Mesothelial cell of epicardium (in vitro differentiated cells): ENCODE measurements around the gene RGS19. TPM values are rescaled to one million over a fixed set of nuclear protein-coding genes. Genes with fewer than 3 reads are reported as not detected.
A peak's percentile ranks its signal among the peaks of the same experiment; 100 is the strongest.

Experiments
- DNase-seq, 2 experiments: peaks; one replicate each; pipeline ENCODE4 v3.0.0; 2021; ENCODE audit warnings: low spot score in 2 of 2; ENCODE audit not compliant: unreplicated experiment in 2 of 2
- H3K27ac Mint-ChIP-seq: 2 replicates; pipeline ENCODE4 v1.8.0; 2021; ENCODE audit warnings: mixed read lengths
- H3K27me3 Mint-ChIP-seq: 2 replicates; pipeline ENCODE4 v1.8.0; 2021; ENCODE audit warnings: low read depth, mixed read lengths
- H3K36me3 Mint-ChIP-seq: 2 replicates; pipeline ENCODE4 v1.8.0; 2021; ENCODE audit warnings: mixed read lengths
- H3K4me1 Mint-ChIP-seq: 2 replicates; pipeline ENCODE4 v1.8.0; 2021; ENCODE audit warnings: mixed read lengths
- H3K4me3 Mint-ChIP-seq: 2 replicates; pipeline ENCODE4 v1.8.0; 2021; ENCODE audit warnings: mild to moderate bottlenecking, moderate library complexity, mixed read lengths
- H3K9me3 Mint-ChIP-seq: 2 replicates; pipeline ENCODE4 v1.8.0; 2021; ENCODE audit warnings: mixed read lengths
- total RNA-seq: library from RNA; stranded (reverse); gene quantifications from 3 replicates; pipeline ENCODE4 v1.2.1, GENCODE V29; 2021
- TF ChIP-seq, protein P1 (sequence below): fragments of 200-600 bp; sonication (generic); IDR thresholded peaks from one replicate; pipeline ENCODE4 v1.5.0; 2021; ENCODE audit warnings: antibody characterized with exemption; ENCODE audit not compliant: unreplicated experiment

Gene RGS19
- total RNA-seq, 1 donor from 2014 or later, result 7.9 TPM

DNA sequence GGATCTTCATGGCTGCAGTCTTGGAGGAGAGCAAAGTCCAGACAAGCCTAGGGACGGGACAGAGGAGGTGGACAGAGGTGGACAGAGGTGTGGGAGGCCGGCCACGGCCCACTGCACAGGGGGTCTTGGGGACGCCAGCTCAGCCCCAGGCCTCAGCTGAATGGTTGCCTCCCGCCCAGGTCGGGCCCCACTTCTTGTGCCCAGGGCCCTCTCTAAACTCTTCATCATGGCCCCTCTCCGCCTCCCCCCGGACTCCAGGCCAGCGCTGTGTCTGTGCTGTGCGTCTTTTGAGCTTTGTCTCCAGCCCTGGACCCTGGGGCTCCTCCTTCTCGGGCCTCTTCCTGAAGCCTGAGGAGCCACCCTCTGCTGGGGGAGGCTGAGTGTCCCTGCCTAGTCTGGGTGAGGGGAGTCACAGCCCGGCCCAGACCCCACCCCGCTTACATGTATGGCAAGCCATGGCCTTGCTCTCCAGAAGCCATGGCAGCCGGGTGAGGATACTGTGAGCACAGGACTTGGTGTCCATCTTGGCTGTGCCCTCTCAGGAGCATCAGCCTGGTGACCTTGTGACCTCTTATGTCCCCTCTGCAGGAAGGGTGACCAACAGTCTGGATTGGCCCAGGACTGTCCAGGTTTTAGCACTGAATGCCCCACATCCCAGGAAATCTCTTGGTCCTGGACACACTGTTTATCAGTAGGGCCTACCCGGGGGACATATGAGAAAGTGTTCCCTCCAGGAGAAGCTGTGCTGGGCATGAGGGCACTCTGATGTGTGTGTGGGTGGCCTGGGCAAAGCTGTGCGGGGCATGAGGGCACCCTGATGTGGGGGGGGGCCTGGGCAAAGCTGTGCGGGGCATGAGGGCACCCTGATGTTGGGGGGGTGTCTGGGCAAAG lies 37.5 kb upstream of the RGS19 start:
- peaks cover 14% of the 10 kb centered on the region for H3K27me3 Mint-ChIP-seq
- no peak overlapping the region for H3K4me3 Mint-ChIP-seq
- H3K4me1 Mint-ChIP-seq, result peaks cover 5% of the 10 kb centered on the region
- H3K36me3 Mint-ChIP-seq, result no peaks in the 10 kb centered on the region
- H3K27ac Mint-ChIP-seq, result no peak overlapping the region
- no peaks in the 10 kb centered on the region for H3K9me3 Mint-ChIP-seq
- TF ChIP-seq, protein P1, sequence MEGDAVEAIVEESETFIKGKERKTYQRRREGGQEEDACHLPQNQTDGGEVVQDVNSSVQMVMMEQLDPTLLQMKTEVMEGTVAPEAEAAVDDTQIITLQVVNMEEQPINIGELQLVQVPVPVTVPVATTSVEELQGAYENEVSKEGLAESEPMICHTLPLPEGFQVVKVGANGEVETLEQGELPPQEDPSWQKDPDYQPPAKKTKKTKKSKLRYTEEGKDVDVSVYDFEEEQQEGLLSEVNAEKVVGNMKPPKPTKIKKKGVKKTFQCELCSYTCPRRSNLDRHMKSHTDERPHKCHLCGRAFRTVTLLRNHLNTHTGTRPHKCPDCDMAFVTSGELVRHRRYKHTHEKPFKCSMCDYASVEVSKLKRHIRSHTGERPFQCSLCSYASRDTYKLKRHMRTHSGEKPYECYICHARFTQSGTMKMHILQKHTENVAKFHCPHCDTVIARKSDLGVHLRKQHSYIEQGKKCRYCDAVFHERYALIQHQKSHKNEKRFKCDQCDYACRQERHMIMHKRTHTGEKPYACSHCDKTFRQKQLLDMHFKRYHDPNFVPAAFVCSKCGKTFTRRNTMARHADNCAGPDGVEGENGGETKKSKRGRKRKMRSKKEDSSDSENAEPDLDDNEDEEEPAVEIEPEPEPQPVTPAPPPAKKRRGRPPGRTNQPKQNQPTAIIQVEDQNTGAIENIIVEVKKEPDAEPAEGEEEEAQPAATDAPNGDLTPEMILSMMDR, result no peak
- DNase-seq, result peak in 1 of 2 experiments; percentile 4

DNA sequence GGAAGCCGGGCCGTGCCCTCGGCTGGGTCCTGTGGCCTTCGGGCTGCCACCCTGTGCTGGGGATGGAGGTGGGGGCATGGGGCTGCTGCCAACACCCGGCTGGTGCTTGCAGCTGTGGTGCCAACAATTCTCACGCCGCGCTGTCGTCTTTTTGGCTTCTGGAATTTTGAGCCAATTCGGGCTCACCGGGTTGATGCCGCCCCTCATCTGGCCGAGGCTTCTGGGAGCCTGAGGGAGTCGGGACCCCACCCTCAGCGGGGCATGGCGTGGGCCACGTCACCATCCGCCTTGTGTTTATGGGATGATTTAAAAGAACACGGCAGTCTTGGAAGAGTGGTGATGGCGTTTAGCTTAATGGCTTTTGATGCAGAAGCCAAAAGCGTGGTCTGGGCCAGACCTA lies 36.7 kb upstream of the RGS19 start:
- peak in 1 of 2 experiments; percentile 34 for DNase-seq
- peaks cover 5% of the 10 kb centered on the region for H3K4me1 Mint-ChIP-seq
- peaks cover 7% of the 10 kb centered on the region for H3K27me3 Mint-ChIP-seq
- H3K27ac Mint-ChIP-seq, result no peak overlapping the region
- H3K36me3 Mint-ChIP-seq, result no peaks in the 10 kb centered on the region
- TF ChIP-seq, protein P1, result no peak
- H3K4me3 Mint-ChIP-seq, result no peak overlapping the region
- no peaks in the 10 kb centered on the region for H3K9me3 Mint-ChIP-seq

DNA sequence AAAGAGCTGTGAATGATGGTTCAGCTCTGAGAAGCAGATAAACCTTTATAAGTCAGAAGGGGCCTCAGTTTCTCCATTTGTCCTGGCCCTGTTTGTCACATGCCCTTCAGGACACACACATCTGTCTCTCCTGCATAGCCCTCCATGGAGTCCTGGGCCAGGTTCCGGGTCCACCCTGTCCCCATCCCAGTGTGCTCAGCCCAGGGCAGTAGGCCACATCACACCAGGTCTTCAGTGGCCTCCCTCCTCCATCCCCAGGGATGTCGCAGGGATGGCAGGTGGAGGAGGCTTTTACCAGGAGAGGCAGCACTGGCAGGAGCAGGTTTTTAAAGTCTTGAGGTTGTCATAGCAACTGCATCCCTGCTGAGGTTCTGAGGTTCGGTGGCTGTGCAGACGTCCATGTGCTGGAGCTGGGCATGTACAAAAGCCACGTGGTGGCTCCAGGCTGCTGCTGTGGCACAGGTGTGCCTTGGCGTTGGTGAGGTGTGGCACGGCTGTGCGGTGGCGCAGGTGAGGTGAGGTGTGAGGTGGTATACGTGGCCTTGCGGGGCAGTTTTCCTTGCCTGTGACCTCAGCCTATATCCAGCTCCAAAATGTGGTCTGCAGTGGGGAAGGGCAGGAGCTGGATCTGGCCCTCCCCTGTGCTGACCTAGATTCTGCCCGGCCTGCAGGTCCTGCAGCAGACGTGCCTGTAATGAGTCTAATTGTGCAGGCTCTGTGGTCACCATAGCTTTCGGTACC lies 36.0 kb upstream of the RGS19 start:
- Mint-ChIP-seq H3K27me3 (peaks cover 2% of the 10 kb centered on the region), H3K4me3 (no peak overlapping the region), H3K27ac (no peak overlapping the region), H3K36me3 (no peaks in the 10 kb centered on the region), H3K9me3 (no peaks in the 10 kb centered on the region), H3K4me1 (peaks cover 5% of the 10 kb centered on the region)
- DNase-seq, result peak in 1 of 2 experiments; percentile 27
- TF ChIP-seq, protein P1, result no peak

DNA sequence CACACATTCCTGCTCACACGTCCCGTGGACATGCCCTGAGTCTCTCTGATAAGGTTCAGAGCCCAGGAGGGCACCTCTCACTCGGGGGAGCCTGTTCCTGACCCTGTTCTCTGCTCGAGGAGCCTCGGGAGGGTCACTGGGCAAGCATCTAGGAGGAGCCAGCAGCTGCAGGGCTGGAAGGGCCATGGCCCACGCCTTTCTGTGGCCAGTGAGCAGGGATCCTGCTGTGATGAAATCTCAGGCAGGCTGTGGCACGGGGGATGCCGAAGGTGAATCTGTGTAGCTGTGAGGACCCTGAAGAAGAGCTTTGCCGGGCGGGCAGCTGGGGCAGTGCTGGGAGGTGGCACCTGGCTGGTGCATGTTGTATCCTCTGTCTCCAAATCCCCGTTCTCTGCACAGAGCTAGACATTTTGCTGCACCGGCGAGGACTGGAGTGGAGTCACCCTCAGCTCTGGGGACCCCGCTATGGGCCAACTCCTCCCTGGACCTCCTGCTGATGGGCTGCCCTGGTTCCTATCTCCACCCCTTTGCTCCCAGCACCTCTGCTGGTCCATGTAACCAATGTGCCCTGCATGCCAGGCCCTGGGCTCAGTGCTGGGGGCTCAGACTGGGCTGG lies 35.1 kb upstream of the RGS19 start:
- peak in 1 of 2 experiments; percentile 34 for DNase-seq
- Mint-ChIP-seq H3K27me3 (peaks cover 2% of the 10 kb centered on the region), H3K27ac (no peak overlapping the region), H3K9me3 (no peaks in the 10 kb centered on the region), H3K4me1 (no peaks in the 10 kb centered on the region), H3K36me3 (no peaks in the 10 kb centered on the region), H3K4me3 (no peak overlapping the region)
- TF ChIP-seq, protein P1, result no peak

DNA sequence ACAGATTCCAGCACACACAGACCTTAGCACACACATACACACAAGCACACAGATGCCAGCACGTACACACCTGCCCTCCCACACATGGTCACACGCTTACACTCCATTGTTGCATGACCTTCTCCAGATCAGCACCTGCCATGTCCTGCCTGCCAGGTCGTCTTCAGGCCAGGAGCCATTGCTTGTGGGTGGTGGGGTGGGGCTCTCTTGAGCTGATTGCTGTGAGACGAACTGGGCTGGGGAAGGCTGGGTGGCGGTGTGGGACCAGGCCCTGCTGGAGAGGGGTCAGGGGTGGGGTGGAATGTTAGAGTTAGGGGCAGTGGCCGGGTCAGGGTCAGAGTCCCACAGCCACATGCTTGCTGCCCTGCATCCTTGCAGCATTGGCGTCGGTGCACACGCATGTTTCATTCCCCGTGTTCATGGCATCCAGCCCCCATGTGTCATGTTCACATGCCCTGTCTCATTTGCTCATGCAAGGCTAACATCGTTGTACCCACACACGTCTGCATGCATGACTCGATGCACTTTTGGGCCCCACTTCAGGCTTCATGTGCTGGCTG lies 34.6 kb upstream of the RGS19 start:
- H3K27me3 Mint-ChIP-seq, result peaks cover 2% of the 10 kb centered on the region
- TF ChIP-seq, protein P1, result no peak
- H3K4me3 Mint-ChIP-seq, result no peak overlapping the region
- no peaks in the 10 kb centered on the region for H3K9me3 Mint-ChIP-seq
- H3K27ac Mint-ChIP-seq, result no peak overlapping the region
- H3K4me1 Mint-ChIP-seq, result no peaks in the 10 kb centered on the region
- DNase-seq, result peak in 1 of 2 experiments; percentile 28
- H3K36me3 Mint-ChIP-seq, result no peaks in the 10 kb centered on the region
